ENCODE measurements around the gene ANKLE1.

GRCh38 chr19:17279436-17279835 lies 2.3 kb upstream of the ANKLE1 start:
- TF ChIP-seq CTCF (IDR thresholded peaks at IDR 0.05; ENCODE audit: low read length), result no peak
- no peak for TF ChIP-seq EZH2 (IDR thresholded peaks at IDR 0.05; ENCODE audit: borderline replicate concordance, low read length)

Data from OCI-LY1 (cell line).